Nucleus accumbens (tissue), 56 donors: ENCODE results near the gene NCEH1.

Source experiments
- DNase-seq, 56 donors: peaks; one replicate each; lab custom pipeline; 2025; lab: John Stamatoyannopoulos, UW

Gene NCEH1

GRCh38 chr3:172592898-172593669 is 117.8 kb downstream of the NCEH1 start:
- no peak for DNase-seq

GRCh38 chr3:172591876-172592771 is 118.7 kb downstream of the NCEH1 start:
- no peak for DNase-seq

DNA sequence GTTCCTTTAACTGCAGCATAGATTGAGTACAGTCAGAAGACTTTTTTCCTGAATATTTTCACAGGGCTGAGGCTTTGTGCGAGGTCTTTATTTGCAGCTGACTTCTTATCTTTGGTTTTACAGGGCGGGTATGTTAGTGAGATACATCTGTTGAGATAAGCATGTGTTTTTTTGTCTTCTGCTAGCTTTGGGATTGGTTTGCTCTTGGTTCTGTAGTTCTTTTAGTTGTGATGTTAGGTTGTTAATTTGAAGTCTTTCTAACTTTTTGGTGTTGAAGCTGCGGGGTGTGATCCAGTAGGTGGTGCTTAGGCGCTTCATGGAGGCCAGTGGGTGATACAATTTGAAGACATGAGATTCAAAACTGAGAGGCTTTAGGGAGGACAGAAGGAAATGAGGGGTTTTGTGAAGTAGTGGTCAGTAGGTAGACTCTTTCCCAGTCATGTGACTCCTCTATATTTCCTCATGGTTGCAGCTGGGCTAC is 119.7 kb downstream of the NCEH1 start:
- DNase-seq: no peak

DNA sequence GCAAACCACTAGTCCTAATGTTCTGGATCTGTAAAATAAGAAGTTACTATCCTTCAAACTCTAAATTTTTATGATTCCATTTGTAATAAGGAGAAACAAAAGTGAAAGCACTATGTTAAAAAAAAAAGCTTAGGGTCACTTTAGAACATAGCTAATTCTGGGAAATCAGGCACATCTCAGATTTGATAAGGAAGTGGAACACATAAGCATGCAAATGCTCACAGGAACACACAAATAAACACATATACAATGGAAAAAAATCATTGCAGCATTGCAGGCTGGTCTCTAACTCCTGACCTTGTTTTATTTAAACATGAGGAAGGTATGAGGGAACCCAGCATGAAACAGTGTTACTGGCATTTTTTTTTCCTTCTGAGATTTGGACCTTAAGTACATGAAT is 124.4 kb downstream of the NCEH1 start:
- no peak for DNase-seq

DNA sequence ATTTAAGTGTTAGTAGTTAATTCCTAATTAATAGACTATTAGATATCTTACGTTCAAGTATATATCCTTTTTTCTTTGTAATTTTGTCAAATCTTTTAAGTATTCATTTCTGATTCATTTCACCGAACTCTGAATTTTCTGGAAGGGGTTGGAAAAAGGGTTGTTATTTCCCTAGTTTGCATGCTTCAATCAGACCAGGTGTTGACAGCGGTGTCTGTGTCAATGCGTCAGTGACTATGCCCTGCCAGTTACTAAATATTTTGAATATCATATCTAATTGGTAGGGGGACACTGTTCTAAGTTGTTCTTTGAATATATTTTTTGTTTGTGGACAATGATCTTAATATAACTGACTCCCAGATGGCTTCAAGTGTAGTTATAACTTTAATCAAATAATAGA is 124.9 kb downstream of the NCEH1 start:
- no peak for DNase-seq

GRCh38 chr3:172582712-172583111 is 128.2 kb downstream of the NCEH1 start:
- no peak for DNase-seq

DNA sequence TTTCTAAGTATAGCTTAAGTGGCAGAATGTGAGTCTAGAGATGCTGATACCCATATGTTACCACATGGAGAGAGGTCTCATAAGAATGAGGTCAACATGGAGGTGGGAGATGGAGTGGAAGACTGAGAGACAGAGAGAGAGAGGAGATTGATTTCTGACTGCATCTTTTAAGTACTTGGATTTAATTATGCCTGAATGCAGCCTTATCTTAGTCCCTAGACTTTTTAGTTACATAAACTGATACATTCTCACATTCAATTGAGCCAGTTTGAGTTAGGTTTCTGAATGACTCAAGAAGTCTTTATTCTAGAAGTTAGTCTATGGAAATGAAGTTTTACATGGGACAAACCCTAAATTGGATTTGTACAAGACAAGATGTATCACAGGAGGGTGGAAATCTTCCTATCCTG is 129.1 kb downstream of the NCEH1 start:
- no peak for DNase-seq

- no peak for DNase-seq
Observed at GRCh38 chr3:172580680-172581401, 130.0 kb downstream of the NCEH1 start.
